Iris pigment epithelial cell (primary cell): ENCODE measurements around the gene ATP2B2.

Source experiments
- DNase-seq: peaks from one replicate; pipeline ENCODE4 v3.0.0-alpha.2; 2011; ENCODE audit warnings: low read depth

The ATP2B2 gene

GRCh38 chr3:10341901-10342398 is 163.4 kb downstream of the ATP2B2 start:
- no peak for DNase-seq

DNA sequence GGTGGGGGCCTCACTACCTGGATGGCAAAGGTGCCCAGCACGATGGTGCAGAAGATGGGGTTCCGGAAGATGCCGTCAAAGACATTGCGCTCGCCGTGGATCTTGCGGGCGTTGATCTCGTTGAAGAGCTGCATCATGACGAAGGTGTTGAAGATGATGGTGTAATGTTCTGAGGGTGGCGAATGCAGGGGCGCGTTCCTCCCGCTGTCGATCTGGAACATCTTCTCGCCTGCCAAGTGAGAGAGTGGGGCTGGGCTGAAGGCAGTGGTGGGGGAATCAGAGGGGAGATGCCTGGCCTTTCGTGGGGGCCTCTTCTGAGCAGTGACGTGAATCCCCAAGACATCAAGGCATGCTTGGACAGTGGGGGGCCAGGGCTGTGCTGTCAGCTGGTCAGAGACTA is 164.9 kb downstream of the ATP2B2 start:
- DNase-seq, result no peak

DNA sequence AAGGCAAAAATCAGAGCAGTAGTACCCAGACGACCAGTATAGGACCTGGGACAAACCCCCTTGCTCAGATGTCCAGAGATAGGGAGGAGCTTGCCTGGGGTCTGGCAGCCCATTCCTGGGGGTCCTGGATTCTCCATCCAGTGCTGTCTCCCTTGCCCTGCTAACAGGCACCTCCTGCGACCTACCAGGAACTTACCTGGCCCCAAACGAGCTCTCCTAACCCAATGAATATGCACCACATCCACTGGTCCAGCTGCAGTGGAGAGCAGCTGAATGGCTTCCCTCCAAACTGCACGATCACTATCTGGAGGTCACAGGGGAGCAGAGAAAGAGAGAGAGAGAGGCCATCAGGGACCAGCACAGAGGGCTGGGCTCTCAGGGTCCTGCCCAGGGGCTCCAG is 165.3 kb downstream of the ATP2B2 start:
- DNase-seq, result no peak

DNA sequence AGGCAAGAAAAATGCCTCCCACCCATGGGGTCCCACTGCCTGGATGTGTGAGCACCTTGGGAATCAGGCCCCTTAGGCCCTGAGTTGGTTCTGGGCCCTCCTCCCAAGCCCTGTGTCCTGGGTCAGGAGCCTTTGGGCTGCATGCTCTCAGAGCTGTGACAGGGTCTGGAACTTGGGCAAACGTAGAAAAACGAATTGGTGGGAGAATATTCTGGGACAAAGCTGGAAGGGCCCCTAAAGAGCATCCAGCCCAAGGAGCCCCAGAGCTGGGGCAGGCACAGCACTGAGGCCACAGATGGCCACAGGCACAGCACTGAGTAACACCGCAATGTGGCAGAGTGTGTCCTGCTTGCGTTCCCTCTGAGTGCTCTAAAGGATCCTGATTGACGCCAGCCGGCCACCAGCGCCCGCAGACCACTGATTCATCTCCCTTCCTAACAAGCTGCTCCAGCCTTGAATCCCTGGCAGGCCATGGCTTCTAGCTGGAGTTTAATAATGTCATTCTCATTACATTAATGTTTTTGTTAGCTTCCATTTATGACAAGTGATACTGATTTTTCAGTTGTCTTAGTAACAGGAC is 165.9 kb downstream of the ATP2B2 start:
- DNase-seq, result no peak

DNA sequence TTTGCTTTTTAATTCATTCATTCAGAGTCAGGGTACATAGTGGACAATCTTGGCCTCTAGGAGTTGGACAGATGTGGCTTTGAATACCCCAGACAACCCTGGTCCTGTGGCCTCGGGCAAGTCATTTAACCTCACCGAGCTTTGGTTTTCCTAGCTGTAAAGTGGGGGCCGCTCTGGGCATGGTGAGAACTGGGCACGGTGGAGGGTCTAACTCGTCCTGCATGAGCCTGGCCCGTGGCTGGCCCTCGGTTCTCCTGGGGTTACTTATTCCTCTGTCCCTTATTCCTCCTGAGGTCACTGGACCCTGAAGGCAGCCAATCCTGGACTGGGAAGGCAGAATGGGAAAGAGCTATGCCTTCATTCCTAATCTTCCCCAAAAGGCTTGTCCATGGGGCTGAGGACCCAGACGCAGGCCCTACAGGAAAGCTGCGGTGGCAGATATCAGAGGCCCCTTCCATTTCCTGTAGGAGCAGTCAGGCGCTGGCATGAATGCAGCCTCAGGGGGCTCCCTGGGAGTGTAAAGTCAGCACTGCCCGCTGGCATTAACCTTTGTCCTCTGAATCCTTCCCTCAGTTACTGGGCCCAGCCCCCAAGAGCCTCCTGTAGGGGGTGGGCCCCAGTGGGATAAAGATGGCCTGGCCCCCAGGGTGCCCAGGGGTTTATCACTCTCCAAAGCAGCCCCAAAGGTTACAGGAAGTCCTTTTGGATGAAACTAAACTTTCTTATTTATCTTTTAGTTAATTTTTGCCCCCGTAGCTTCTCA is 166.6 kb downstream of the ATP2B2 start:
- DNase-seq, result no peak

DNA sequence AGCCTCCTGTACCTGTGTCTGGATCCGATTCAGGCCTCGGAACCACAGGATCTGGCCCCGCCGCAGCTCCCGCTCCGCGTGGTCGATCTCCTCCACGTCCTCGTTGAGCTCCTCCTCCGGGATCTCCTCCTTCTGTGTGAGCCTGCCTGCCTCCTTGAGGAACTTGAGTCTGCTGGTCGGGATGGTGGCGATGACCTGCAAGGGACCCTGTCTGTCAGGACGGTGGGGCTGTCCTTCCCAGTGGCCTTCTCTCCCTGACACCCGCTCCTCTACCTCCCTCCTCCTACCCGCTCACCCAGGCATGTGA is 167.3 kb downstream of the ATP2B2 start:
- DNase-seq, result no peak

DNA sequence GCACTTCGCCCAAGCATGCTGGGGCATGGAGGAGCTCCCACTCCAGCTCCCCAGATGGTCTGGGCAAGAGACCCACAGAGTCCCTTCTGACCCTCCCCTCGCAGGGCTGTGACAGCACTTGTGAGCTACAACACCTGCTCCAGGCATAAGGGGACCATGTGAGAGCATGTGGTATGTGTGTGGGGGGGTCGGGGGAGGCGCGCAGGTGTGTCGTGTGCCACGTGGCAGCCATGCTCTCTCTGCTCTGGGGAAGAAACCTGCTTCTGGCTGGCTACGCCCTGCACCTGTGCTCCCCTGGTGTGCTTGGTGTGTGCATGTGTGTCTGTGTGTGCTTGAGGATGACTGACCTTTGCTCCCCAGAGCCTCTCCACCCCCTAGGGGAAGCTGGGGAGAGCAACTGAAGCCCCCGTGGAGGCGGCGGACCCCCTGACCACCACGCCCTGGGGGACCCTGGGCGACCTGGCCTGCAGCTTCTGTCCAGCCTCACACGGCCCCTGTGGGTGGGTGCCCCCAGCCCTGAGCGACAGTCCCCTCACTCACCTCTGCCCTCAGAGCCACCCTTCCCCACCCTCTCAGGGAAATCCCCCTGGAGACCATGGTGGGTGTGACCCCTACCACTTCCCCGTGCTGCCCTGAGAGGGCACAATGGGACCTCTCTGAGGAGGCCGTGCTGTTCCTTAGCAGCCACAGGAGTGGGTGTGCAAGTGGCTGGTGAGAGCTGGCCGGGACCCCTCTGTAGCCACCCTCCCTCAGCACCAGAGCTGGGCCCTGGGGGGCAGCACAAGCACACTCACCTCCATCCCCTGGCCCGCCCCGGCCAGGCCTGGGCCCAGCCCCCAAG is 167.8 kb downstream of the ATP2B2 start:
- no peak for DNase-seq

- DNase-seq, result no peak
Measured at GRCh38 chr3:10336761-10337160, 168.6 kb downstream of the ATP2B2 start.

DNA sequence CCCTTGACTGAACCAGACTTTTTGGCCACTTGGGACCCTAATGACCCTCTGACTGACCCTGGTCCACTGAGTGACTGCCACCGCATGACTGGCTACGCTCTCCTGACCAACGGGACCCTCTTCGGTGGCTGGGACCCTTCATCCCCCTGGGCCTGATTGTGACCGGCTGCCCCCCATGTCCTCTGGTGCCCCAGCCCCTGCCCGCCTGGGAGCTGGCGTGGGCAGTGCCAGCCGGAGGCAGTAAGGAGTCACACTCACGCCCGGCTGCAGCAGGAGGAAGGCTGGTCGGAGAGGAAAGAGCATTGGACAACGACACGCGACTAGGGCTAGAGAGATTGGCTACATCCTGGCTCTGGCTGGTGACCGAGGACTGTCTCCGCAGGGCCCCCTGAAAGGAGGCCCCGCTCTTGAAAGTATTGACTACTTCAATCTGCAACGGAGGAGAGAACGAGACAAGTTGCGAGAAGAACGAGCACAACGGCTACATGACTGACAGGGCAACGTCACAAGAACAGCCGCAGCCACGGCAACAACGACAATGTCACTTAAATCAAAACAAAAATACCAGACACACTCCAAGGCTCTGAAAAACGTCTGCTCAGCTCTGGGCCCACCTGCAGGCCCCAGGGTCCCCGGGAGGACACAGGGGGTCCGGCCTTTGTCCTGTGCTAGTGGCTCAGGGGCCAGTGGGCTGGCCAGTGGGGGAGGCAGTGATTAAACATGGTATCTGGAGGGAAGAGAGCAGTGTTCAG is 169.3 kb downstream of the ATP2B2 start:
- DNase-seq, result no peak

DNA sequence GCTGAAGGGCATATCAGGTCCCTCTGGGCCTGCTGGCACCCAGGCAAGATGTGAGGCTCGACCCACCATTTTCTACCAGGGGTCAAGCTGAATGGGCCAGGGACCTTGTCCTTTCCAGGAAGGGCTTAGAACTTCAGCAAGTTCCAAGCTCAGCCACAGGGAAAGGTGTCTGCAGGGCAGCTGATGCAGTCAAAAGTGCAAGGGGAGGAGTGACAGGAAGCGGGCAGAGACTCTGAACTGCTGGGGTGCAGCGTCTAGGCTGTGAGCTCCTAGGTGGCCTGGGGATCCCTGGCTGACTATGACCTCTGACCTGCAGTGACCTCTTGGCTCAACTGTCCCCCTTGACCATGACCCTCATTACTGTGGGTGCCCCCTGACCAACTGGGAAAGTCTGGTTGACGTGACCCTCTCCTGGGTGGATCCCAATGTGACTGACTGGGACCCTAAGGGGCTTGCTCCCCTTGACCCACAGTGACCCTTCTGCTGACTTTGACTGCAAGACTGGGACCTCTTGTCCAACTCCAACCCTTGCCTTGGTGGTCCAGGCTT is 170.1 kb downstream of the ATP2B2 start:
- DNase-seq, result no peak

- no peak for DNase-seq
Measured at GRCh38 chr3:10334459-10334858, 170.9 kb downstream of the ATP2B2 start.

DNA sequence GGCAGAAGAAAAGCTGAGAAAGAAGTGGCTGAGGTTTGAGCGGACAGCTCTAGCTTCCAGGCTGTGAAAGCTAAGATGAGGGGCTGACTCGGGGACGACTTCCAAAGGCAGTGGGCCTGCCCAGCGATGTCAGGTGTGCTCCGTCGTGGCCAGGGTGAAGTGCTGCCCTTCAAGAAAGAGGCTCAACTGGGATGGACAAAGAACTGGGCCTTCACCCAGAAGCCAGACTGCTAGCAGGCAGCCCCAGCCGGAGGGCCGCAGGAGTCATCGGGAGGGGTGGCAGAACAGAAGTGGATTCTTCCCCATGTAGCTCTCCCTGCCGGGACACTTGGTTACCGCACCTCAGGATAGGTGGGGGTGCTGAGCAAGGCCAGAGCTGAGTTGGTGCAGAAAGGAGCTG is 171.3 kb downstream of the ATP2B2 start:
- DNase-seq, result no peak

DNA sequence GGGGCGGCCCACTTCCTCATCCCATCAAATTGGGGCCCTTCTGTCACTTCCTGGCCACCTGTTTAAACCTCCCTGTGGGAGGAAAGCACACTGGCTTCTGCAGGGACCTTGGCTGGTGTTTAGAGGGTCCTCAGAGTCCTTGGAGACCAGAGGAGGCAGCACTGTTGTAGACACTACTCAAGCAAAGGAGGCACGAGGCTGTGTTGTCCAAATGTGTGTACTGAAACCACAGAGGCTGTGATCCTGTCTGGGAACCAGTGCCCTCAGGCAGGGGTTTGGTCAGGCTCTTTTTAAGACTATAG is 172.1 kb downstream of the ATP2B2 start:
- DNase-seq, result no peak

GRCh38 chr3:10332481-10333348 is 172.7 kb downstream of the ATP2B2 start:
- DNase-seq, result no peak

DNA sequence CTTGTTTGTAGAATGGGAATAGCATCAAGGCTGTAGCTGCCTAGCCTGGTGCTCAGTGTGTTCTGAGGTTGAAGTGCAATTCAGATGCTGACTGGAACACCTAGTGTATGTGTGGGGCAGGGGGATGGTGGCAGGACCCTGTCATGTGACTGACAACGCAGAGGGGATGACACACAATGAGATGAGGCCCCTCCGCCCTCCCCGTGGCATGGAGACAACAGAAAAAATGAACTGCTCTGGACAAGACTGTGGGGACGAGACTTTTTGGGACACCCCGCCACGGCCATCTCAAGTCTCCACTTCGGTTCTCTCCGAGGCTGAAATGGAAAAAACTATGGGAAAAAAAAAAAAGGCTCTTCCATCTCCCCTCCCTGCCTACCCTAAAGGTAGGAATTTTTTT is 174.1 kb downstream of the ATP2B2 start:
- no peak for DNase-seq

- no peak for DNase-seq
Measured at GRCh38 chr3:10330319-10330718, 175.1 kb downstream of the ATP2B2 start.

DNA sequence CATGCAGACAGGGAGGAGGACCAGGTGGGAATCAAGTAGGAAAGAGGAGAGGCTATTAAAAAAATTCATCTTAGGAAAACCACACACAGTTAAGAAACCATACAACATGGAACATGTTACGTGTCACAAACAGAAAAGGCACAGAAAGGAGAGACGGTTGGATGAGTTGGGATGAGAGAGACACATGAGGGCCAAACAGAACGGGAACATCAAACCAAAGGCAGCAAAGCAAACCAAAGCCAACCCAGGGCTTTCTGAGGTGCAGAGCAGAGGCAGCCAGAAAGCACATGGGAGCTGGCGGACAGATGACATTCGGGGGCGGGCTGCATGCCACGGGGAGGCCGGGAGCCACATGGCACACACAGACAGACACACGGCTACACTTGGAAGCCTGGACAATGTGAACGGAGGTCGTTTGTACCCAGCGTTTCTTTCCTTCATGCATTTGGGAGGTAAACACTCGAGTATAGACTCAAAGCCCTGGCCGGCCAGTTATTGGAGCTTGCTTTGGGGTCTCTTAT is 175.8 kb downstream of the ATP2B2 start:
- no peak for DNase-seq

- no peak for DNase-seq
Measured at GRCh38 chr3:10328460-10329071, 176.8 kb downstream of the ATP2B2 start.

GRCh38 chr3:10327592-10327991 is 177.8 kb downstream of the ATP2B2 start:
- no peak for DNase-seq

GRCh38 chr3:10322352-10322710 is 183.1 kb downstream of the ATP2B2 start:
- no peak for DNase-seq
